GM18951 (cell line): ENCODE results near the gene MYO16.

ENCODE experiments used
- POLR2A ChIP-seq: IDR thresholded peaks from 4 replicates; pipeline ENCODE4 v1.6.1; 2011; ENCODE audit warnings: mild to moderate bottlenecking; ENCODE audit not compliant: insufficient read length, insufficient read depth; ENCODE audit errors: extremely low read depth
- in situ Hi-C: fragments of 300-500 bp; cut with MboI; formaldehyde crosslinking; loops from one replicate; pipeline ENCODE4 v1.12.0; 2022; ENCODE audit warnings: low sequenced_read_pairs, mixed read lengths, inconsistent platforms; ENCODE audit not compliant: unreplicated experiment

Gene MYO16

GRCh38 chr13:108629181-108629752 is at the start of gene MYO16:
TSS of gene MYO16 (plus strand) at chr13:108629611. CDS start at chr13:108629845, 234 bp downstream.
- no peak for TF ChIP-seq POLR2A
- in situ Hi-C loops = no loop called here

DNA sequence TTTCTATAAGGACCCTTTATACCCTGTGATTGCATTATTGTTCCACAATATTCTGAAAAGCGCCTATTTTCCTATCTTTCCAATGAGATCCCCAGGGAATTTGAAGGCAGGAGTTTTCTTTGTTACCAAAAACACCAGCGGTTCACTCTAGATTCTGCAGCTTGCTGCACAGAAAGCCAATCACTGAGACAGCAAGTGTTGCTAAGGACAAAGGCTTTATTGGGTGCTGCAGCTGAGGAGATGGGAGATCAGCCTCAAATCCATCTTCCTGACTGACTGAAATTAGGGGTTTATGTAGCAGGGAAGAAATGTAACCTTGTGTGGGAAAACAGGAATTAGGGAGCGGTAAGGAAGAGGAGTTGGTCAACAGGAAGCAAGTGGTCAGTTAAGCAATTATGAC is 42.6 kb upstream of the MYO16 start:
- in situ Hi-C loops = no loop called here
- TF ChIP-seq POLR2A = no peak

DNA sequence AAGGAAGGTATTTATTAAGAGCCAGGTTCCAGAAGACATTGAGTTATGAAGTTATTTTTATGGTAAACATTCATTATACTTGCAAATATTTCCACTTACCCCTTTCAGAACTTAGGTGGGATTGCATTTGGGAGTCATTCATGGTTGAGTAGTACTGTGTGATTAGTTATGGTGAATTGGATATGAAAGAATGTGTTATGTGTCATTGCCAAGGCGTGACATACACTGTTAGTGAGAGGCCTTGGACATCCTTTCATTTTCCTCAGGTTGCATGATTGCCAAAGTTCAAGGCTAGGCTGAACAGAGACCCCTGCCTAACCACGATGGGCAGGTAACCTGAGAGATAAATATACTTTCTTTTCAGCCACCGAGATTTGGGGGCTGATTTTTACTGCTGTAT is 40.9 kb upstream of the MYO16 start:
- no peak for TF ChIP-seq POLR2A
- in situ Hi-C loops = no loop called here

DNA sequence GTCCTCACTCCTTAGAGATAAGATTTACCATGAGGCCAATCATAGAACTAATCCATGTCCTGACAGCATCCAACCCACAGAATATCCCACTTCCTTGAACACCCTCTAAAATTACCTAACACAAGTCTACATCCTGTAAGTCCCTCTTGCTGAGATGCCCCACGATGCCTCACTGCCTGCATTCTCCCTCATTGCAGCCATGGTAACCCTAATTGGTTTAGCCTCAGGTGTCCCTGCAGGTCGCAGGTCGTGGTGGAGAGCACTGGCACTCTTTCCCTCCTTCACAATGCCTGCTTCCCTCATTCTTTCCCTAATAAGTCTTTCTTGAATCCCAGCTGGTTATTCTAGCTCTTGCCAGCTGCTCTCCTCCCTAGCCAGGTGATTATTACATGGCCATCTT is 35.3 kb upstream of the MYO16 start:
- in situ Hi-C loops = no loop called here
- no peak for TF ChIP-seq POLR2A

DNA sequence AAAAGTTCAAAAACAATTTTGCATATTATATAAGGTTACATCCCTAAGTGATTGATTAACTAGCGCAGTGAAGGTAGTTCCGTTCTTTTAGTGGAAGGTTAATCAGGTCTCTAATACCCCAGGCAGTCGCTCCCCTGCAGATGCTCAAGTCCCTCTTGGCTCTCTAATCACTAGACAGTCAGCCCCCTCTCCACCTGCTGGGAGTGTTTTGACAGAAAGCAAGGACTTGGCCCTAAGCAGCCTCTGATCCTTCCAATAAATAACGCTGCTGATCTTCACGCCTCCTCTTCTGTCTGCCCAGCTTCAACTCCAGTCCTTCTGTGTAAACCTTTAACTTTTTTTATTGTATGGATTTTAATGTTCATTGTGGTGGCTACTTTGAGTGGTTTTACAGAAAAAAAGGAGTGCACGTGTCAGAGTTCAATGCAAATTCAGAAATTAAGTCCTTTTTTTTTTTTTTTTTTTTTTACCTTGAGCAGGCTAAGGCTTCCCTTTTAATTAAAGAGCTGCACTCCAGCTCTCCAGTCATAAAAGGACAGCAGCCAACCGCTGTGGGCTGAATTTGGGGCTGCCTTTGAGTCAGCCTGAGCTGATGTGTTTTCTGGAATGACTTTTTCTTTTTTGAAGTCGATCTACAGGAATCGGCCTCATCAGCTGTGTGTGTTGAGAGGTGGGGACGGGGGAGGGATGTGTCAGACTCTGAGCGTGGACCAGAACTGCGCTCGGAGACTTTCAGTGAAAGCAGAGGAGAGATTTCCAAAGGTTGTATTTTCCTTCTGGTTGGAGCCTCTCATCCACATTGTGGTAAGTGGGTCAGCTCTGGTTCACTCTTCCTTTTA is 33.8 kb upstream of the MYO16 start:
- no peak for TF ChIP-seq POLR2A
- in situ Hi-C loops = no loop called here

- in situ Hi-C loops = no loop called here
These were observed 31.5 kb upstream of the MYO16 start for GRCh38 chr13:108597943-108598342.

DNA sequence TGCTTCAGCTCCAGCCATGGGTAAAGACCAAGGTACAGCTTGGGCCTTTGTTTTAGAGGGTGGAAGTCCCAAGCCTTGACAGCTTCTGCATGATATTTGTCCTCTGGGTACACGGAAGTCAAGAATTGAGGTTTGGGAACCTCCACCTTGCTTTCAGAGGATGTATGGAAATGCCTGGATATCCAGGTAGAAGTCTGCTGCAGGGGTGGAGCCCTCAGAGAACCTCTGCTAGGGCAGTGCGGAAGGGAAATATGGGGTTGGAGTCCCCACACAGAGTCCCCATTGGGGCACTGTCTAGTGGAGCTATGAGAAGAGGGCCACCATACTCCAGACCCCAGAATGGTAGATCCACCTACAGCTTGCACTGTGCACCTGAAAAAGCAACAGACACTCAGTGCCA is 23.0 kb upstream of the MYO16 start:
- TF ChIP-seq POLR2A = no peak
- in situ Hi-C loops = no loop called here

More at GRCh38 chr13:108597943-108598342, 31.5 kb upstream of the MYO16 start:
- TF ChIP-seq POLR2A = no peak

GRCh38 chr13:108609353-108609752 is 20.1 kb upstream of the MYO16 start:
- in situ Hi-C loops = no loop called here
- no peak for TF ChIP-seq POLR2A

GRCh38 chr13:108610507-108610906 is 18.9 kb upstream of the MYO16 start:
- no peak for TF ChIP-seq POLR2A
- in situ Hi-C loops = no loop called here

- in situ Hi-C loops = no loop called here
- no peak for TF ChIP-seq POLR2A
These were observed 14.2 kb upstream of the MYO16 start for GRCh38 chr13:108615241-108615640.

GRCh38 chr13:108618233-108618632 is 11.2 kb upstream of the MYO16 start:
- TF ChIP-seq POLR2A = no peak
- in situ Hi-C loops = no loop called here

GRCh38 chr13:108621462-108621861 is 7.9 kb upstream of the MYO16 start:
- TF ChIP-seq POLR2A = no peak
- in situ Hi-C loops = no loop called here

GRCh38 chr13:108624108-108624507 is 5.3 kb upstream of the MYO16 start:
- in situ Hi-C loops = no loop called here

GRCh38 chr13:108624979-108625378 is 4.4 kb upstream of the MYO16 start:
- no peak for TF ChIP-seq POLR2A
- in situ Hi-C loops = no loop called here

More at GRCh38 chr13:108624108-108624507, 5.3 kb upstream of the MYO16 start:
- no peak for TF ChIP-seq POLR2A
